ENCODE results near the gene ABHD17B. TPM values are rescaled to one million over a fixed set of nuclear protein-coding genes. Genes with fewer than 3 reads are reported as not detected.

The ABHD17B gene
- total RNA-seq, 1 donor from 2014 or later: 24.7 TPM

GRCh38 chr9:71839668-71840067 lies 71.3 kb downstream of the ABHD17B start:
- TF ChIP-seq, protein P1, sequence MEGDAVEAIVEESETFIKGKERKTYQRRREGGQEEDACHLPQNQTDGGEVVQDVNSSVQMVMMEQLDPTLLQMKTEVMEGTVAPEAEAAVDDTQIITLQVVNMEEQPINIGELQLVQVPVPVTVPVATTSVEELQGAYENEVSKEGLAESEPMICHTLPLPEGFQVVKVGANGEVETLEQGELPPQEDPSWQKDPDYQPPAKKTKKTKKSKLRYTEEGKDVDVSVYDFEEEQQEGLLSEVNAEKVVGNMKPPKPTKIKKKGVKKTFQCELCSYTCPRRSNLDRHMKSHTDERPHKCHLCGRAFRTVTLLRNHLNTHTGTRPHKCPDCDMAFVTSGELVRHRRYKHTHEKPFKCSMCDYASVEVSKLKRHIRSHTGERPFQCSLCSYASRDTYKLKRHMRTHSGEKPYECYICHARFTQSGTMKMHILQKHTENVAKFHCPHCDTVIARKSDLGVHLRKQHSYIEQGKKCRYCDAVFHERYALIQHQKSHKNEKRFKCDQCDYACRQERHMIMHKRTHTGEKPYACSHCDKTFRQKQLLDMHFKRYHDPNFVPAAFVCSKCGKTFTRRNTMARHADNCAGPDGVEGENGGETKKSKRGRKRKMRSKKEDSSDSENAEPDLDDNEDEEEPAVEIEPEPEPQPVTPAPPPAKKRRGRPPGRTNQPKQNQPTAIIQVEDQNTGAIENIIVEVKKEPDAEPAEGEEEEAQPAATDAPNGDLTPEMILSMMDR (IDR thresholded peaks at IDR 0.05; ENCODE audit: insufficient read depth, low read length, severe bottlenecking): no peak
- Histone ChIP-seq H3K27me3 (ENCODE audit: control insufficient read depth, insufficient read depth, low read length) (no peaks in the 10 kb centered on the region), H3K4me3 (ENCODE audit: low read depth, low read length) (no peak overlapping the region), H3K36me3 (ENCODE audit: control insufficient read depth, insufficient read depth, low read length) (no peaks in the 10 kb centered on the region)
- no peak for DNase-seq (ENCODE audit: low read depth)
- FAIRE-seq: no peak

- TF ChIP-seq, protein P1 (IDR thresholded peaks at IDR 0.05; ENCODE audit: insufficient read depth, low read length, severe bottlenecking): no peak
- H3K4me3 ChIP-seq (ENCODE audit: low read depth, low read length): no peak overlapping the region
- H3K27me3 ChIP-seq (ENCODE audit: control insufficient read depth, insufficient read depth, low read length): no peaks in the 10 kb centered on the region
- FAIRE-seq (no peak), DNase-seq (ENCODE audit: low read depth) (no peak)
- no peaks in the 10 kb centered on the region for H3K36me3 ChIP-seq (ENCODE audit: control insufficient read depth, insufficient read depth, low read length)
Measured at GRCh38 chr9:71835596-71835995, 75.4 kb downstream of the ABHD17B start.

- Histone ChIP-seq H3K27me3 (ENCODE audit: control insufficient read depth, insufficient read depth, low read length) (no peaks in the 10 kb centered on the region), H3K36me3 (ENCODE audit: control insufficient read depth, insufficient read depth, low read length) (no peaks in the 10 kb centered on the region), H3K4me3 (ENCODE audit: low read depth, low read length) (no peak overlapping the region)
- FAIRE-seq: no peak
- TF ChIP-seq, protein P1 (IDR thresholded peaks at IDR 0.05; ENCODE audit: insufficient read depth, low read length, severe bottlenecking): no peak
- no peak for DNase-seq (ENCODE audit: low read depth)
Measured at GRCh38 chr9:71830929-71831328, 80.1 kb downstream of the ABHD17B start.

DNA sequence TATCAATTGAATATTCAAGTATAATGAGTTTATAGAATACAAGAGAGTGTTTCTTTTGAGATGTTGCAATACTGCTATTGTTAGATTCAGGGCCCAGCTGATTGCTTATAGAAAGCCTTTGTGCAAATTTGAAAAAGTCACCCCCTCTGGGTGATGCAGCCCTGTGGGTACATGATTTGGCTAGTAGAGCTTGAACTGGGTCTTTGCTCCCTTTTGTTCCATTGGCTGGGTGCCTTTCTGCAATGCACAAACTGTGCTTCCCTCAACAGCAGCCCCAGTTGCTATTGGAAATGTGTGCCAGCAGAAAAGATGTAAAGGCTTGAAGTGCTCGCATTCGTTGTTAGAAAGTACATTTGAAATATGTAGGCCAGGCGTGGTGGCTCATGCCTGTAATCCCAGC lies 80.8 kb downstream of the ABHD17B start:
- Histone ChIP-seq H3K27me3 (ENCODE audit: control insufficient read depth, insufficient read depth, low read length) (no peaks in the 10 kb centered on the region), H3K4me3 (ENCODE audit: low read depth, low read length) (no peak overlapping the region), H3K36me3 (ENCODE audit: control insufficient read depth, insufficient read depth, low read length) (no peaks in the 10 kb centered on the region)
- no peak for DNase-seq (ENCODE audit: low read depth)
- TF ChIP-seq, protein P1 (IDR thresholded peaks at IDR 0.05; ENCODE audit: insufficient read depth, low read length, severe bottlenecking): no peak
- no peak for FAIRE-seq

- TF ChIP-seq, protein P1 (IDR thresholded peaks at IDR 0.05; ENCODE audit: insufficient read depth, low read length, severe bottlenecking): no peak
- H3K36me3 ChIP-seq (ENCODE audit: control insufficient read depth, insufficient read depth, low read length): no peaks in the 10 kb centered on the region
- FAIRE-seq (no peak), DNase-seq (ENCODE audit: low read depth) (no peak)
- no peaks in the 10 kb centered on the region for H3K27me3 ChIP-seq (ENCODE audit: control insufficient read depth, insufficient read depth, low read length)
- no peak overlapping the region for H3K4me3 ChIP-seq (ENCODE audit: low read depth, low read length)
Measured at GRCh38 chr9:71826279-71826678, 84.7 kb downstream of the ABHD17B start.

DNA sequence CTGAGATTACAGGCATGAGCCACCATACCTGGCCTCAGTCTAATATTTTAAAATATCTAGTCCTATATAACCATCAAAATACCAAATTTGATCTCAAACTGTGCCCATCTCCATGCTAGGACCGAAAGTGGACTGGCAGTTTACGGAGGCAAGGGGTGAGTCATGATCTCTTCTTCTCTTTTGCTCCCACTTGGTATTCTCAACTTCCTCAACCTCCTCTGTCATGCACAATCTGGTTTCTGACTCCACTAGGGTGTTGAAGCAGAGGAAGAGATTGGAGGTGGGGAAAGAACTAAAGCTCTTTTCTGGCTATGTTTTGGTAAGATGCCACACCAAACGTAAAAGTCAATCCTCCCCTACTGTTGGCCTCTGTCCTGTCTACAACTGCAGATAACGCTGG lies 86.7 kb downstream of the ABHD17B start:
- TF ChIP-seq, protein P1 (IDR thresholded peaks at IDR 0.05; ENCODE audit: insufficient read depth, low read length, severe bottlenecking): no peak
- no peaks in the 10 kb centered on the region for H3K36me3 ChIP-seq (ENCODE audit: control insufficient read depth, insufficient read depth, low read length)
- FAIRE-seq (no peak), DNase-seq (ENCODE audit: low read depth) (no peak)
- H3K4me3 ChIP-seq (ENCODE audit: low read depth, low read length): no peak overlapping the region
- no peaks in the 10 kb centered on the region for H3K27me3 ChIP-seq (ENCODE audit: control insufficient read depth, insufficient read depth, low read length)

Measured in bronchial epithelial cell (primary cell).